DND-41 (cell line): ENCODE measurements around the gene ATP6V1F.

Experiments
- ATAC-seq: fragments of 200-7000 bp; cut with Tn5 transposase; 3 replicates; pipeline ENCODE4 v1.9.1; 2021; ENCODE audit warnings: low read depth; ENCODE audit not compliant: insufficient read depth
- DNase-seq: peaks from one replicate; pipeline ENCODE4 v3.0.0-alpha.2; 2020
- H2AFZ ChIP-seq: 2 replicates; pipeline ENCODE4 v1.6.0; 2012; ENCODE audit warnings: low read depth, low read length
- H3K27ac ChIP-seq: 2 replicates; pipeline ENCODE4 v1.5.1; 2012; ENCODE audit warnings: low read length, inconsistent platforms
- H3K27me3 ChIP-seq: fragments of 200-600 bp; sonication (generic); 2 replicates; pipeline ENCODE4 v1.6.0; 2012; ENCODE audit warnings: low read length, mild to moderate bottlenecking, inconsistent platforms; ENCODE audit not compliant: insufficient read depth, poor library complexity
- H3K36me3 ChIP-seq: 2 replicates; pipeline ENCODE4 v1.5.1; 2012; ENCODE audit warnings: low read length, inconsistent platforms; ENCODE audit not compliant: insufficient read depth
- H3K4me1 ChIP-seq: 2 replicates; pipeline ENCODE4 v1.5.1; 2012; ENCODE audit warnings: mild to moderate bottlenecking, low read length; ENCODE audit not compliant: insufficient read depth
- H3K4me2 ChIP-seq: 2 replicates; pipeline ENCODE4 v1.6.0; 2012; ENCODE audit warnings: mild to moderate bottlenecking, moderate library complexity, low read length, inconsistent platforms; ENCODE audit not compliant: insufficient read depth
- H3K4me3 ChIP-seq, 2 experiments: fragments of 200-600 bp in 1 of 2; shearing (Covaris generic) in 1 of 2; 2 replicates each; pipeline ENCODE4 v1.5.1; 2012 to 2016; ENCODE audit warnings: inconsistent platforms in 2 of 2, low read length in 2 of 2, mild to moderate bottlenecking in 2 of 2, low read depth in 1 of 2, moderate library complexity in 1 of 2
- H3K79me2 ChIP-seq: 2 replicates; pipeline ENCODE4 v1.6.0; 2012; ENCODE audit warnings: low read length, inconsistent platforms; ENCODE audit not compliant: insufficient read depth
- H3K9ac ChIP-seq: 2 replicates; pipeline ENCODE4 v1.6.0; 2012; ENCODE audit warnings: low read depth, mild to moderate bottlenecking, inconsistent platforms, low read length, moderate library complexity
- H3K9me3 ChIP-seq: 2 replicates; pipeline ENCODE4 v1.5.1; 2012; ENCODE audit warnings: low read length, moderate library complexity, mild to moderate bottlenecking, inconsistent platforms; ENCODE audit not compliant: insufficient read depth, severe bottlenecking
- H4K20me1 ChIP-seq: 2 replicates; pipeline ENCODE4 v1.6.0; 2012; ENCODE audit warnings: low read length; ENCODE audit not compliant: insufficient read depth
- EZH2 ChIP-seq: IDR thresholded peaks from 3 replicates; pipeline ENCODE4 v1.6.1; 2012; ENCODE audit warnings: borderline replicate concordance, low read depth, mild to moderate bottlenecking, moderate library complexity, low read length, inconsistent platforms; ENCODE audit not compliant: severe bottlenecking
- TF ChIP-seq, protein P1 (sequence below): IDR thresholded peaks from 2 replicates; pipeline ENCODE4 v1.5.1; 2012; ENCODE audit warnings: borderline replicate concordance, low read length, moderate library complexity, mild to moderate bottlenecking; ENCODE audit not compliant: poor library complexity, severe bottlenecking; ENCODE audit errors: extremely low read depth

ATP6V1F gene

GRCh38 chr7:128841171-128841690, 21.4 kb upstream of the ATP6V1F start:
- no peak for ATAC-seq
- no peak overlapping the region for H3K4me3 ChIP-seq
- H3K9ac ChIP-seq, result no peak overlapping the region
- H3K79me2 ChIP-seq, result no peaks in the 10 kb centered on the region
- no peaks in the 10 kb centered on the region for H3K36me3 ChIP-seq
- no peaks in the 10 kb centered on the region for H3K4me1 ChIP-seq
- DNase-seq, result no peak
- H3K27ac ChIP-seq, result no peak overlapping the region
- 0 out of 2 replicates have a peak, but pooled peaks cover 3% of the 10 kb centered on the region for H4K20me1 ChIP-seq
- H3K4me2 ChIP-seq, result no peak overlapping the region
- no peak overlapping the region for H2AFZ ChIP-seq
- no peaks in the 10 kb centered on the region for H3K27me3 ChIP-seq
- TF ChIP-seq EZH2, result no peak
- TF ChIP-seq, protein P1, sequence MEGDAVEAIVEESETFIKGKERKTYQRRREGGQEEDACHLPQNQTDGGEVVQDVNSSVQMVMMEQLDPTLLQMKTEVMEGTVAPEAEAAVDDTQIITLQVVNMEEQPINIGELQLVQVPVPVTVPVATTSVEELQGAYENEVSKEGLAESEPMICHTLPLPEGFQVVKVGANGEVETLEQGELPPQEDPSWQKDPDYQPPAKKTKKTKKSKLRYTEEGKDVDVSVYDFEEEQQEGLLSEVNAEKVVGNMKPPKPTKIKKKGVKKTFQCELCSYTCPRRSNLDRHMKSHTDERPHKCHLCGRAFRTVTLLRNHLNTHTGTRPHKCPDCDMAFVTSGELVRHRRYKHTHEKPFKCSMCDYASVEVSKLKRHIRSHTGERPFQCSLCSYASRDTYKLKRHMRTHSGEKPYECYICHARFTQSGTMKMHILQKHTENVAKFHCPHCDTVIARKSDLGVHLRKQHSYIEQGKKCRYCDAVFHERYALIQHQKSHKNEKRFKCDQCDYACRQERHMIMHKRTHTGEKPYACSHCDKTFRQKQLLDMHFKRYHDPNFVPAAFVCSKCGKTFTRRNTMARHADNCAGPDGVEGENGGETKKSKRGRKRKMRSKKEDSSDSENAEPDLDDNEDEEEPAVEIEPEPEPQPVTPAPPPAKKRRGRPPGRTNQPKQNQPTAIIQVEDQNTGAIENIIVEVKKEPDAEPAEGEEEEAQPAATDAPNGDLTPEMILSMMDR, result no peak
- no peaks in the 10 kb centered on the region for H3K9me3 ChIP-seq

DNA sequence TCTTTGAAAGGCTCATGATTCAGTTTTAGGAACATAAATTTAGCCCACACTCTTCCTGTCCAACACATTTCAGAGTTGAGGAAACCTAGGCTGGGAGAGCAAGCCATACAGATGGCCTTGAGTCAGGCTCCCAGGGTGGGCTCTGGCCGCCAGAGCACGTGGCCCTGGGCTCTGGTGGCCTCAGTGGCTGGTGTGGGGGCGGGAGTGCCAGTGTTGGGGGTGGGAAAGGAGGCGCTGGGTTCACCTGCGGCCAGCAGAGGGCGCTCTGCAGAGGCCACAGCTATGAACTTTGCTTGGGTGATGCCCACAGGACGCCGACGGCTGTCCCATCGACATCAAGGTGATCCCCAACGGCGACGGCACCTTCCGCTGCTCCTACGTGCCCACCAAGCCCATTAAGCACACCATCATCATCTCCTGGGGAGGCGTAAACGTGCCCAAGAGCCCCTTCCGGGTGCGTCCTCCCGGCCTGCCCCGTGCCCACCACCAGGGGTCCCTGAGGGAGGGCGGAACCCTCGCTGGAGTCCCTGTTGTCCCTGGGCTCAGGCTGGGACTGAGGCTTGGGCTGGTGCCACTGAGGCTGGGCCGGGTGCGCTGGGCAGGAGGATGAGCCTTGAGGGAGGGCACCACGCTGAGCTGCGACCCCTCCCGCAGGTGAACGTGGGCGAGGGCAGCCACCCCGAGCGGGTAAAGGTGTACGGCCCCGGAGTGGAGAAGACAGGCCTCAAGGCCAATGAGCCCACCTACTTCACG, 20.6 kb upstream of the ATP6V1F start:
- no peaks in the 10 kb centered on the region for H3K4me1 ChIP-seq
- no peak overlapping the region for H2AFZ ChIP-seq
- 0 out of 2 replicates have a peak, but pooled peaks cover 3% of the 10 kb centered on the region for H4K20me1 ChIP-seq
- no peak overlapping the region for H3K9ac ChIP-seq
- H3K27ac ChIP-seq, result no peak overlapping the region
- DNase-seq (peak; percentile 52), ATAC-seq (peak; percentile 82)
- no peaks in the 10 kb centered on the region for H3K79me2 ChIP-seq
- H3K36me3 ChIP-seq, result no peaks in the 10 kb centered on the region
- H3K4me3 ChIP-seq, result no peak overlapping the region
- no peak overlapping the region for H3K4me2 ChIP-seq
- H3K27me3 ChIP-seq, result no peaks in the 10 kb centered on the region
- no peaks in the 10 kb centered on the region for H3K9me3 ChIP-seq
- TF ChIP-seq, protein P1, result peak; percentile 69
- no peak for TF ChIP-seq EZH2

GRCh38 chr7:128842674-128843641, 19.7 kb upstream of the ATP6V1F start:
- no peaks in the 10 kb centered on the region for H3K79me2 ChIP-seq
- TF ChIP-seq, protein P1, result no peak
- DNase-seq, result no peak
- no peak overlapping the region for H3K4me2 ChIP-seq
- H3K9me3 ChIP-seq, result no peaks in the 10 kb centered on the region
- H4K20me1 ChIP-seq, result 0 out of 2 replicates have a peak, but pooled peaks cover 3% of the 10 kb centered on the region
- H3K27ac ChIP-seq, result no peak overlapping the region
- H3K27me3 ChIP-seq, result no peaks in the 10 kb centered on the region
- no peak overlapping the region for H2AFZ ChIP-seq
- no peak overlapping the region for H3K9ac ChIP-seq
- no peak for ATAC-seq
- no peaks in the 10 kb centered on the region for H3K36me3 ChIP-seq
- H3K4me3 ChIP-seq, result no peak overlapping the region
- H3K4me1 ChIP-seq, result no peaks in the 10 kb centered on the region
